GM20000 (cell line): ENCODE results near the gene DPH5.

Experiments
- DNase-seq: peaks from one replicate; pipeline ENCODE4 v3.0.0; 2012; ENCODE audit warnings: low spot score
- CTCF ChIP-seq: IDR thresholded peaks from 2 replicates; pipeline ENCODE4 v1.5.1; 2012; ENCODE audit warnings: mild to moderate bottlenecking, control low read depth; ENCODE audit errors: extremely low read depth, missing control alignments

DPH5 gene

GRCh38 chr1:100988121-100988520, 37.5 kb downstream of the DPH5 start:
- TF ChIP-seq CTCF: no peak
- DNase-seq: no peak

GRCh38 chr1:100982793-100983192, 42.8 kb downstream of the DPH5 start:
- no peak for DNase-seq
- no peak for TF ChIP-seq CTCF

GRCh38 chr1:100979631-100980030, 46.0 kb downstream of the DPH5 start:
- TF ChIP-seq CTCF: no peak
- no peak for DNase-seq

- TF ChIP-seq CTCF: no peak
- no peak for DNase-seq
Measured at GRCh38 chr1:100976936-100977335, 48.6 kb downstream of the DPH5 start.

- TF ChIP-seq CTCF: no peak
- no peak for DNase-seq
Measured at GRCh38 chr1:100972185-100972584, 53.4 kb downstream of the DPH5 start.

- no peak for TF ChIP-seq CTCF
- DNase-seq: no peak
Measured at GRCh38 chr1:100971021-100971420, 54.6 kb downstream of the DPH5 start.

GRCh38 chr1:100969327-100969726, 56.3 kb downstream of the DPH5 start:
- DNase-seq: no peak
- no peak for TF ChIP-seq CTCF
